ENCODE data around the gene HYI.
"Not testable (repeated sequence)": the region's sequence is repeated elsewhere in the genome, so short reads cannot be mapped to it uniquely, and the experiment has no call there.

Gene HYI

GRCh38 chr1:43488165-43488564 lies 34.4 kb upstream of the HYI start:
- no peak for TF ChIP-seq CTCF (IDR thresholded peaks at IDR 0.05; ENCODE audit: insufficient read depth, low read depth, low read length, missing control alignments)
- H3K4me3 ChIP-seq (ENCODE audit: low read depth, low read length): no peak overlapping the region
- no peak for DNase-seq (ENCODE audit: low read depth)

GRCh38 chr1:43484367-43484766 lies 30.6 kb upstream of the HYI start:
- TF ChIP-seq CTCF (IDR thresholded peaks at IDR 0.05; ENCODE audit: insufficient read depth, low read depth, low read length, missing control alignments): no peak
- DNase-seq (ENCODE audit: low read depth): no peak
- no peak overlapping the region for H3K4me3 ChIP-seq (ENCODE audit: low read depth, low read length)

- DNase-seq (ENCODE audit: low read depth): no peak
- no peak for TF ChIP-seq CTCF (IDR thresholded peaks at IDR 0.05; ENCODE audit: insufficient read depth, low read depth, low read length, missing control alignments)
- H3K4me3 ChIP-seq (ENCODE audit: low read depth, low read length): no peak overlapping the region
Observed at GRCh38 chr1:43482215-43482614, 28.5 kb upstream of the HYI start.

- TF ChIP-seq CTCF (IDR thresholded peaks at IDR 0.05; ENCODE audit: insufficient read depth, low read depth, low read length, missing control alignments): no peak
- H3K4me3 ChIP-seq (ENCODE audit: low read depth, low read length): no peak overlapping the region
- DNase-seq (ENCODE audit: low read depth): no peak
Observed at GRCh38 chr1:43481491-43481890, 27.8 kb upstream of the HYI start.

- no peak for DNase-seq (ENCODE audit: low read depth)
- H3K4me3 ChIP-seq (ENCODE audit: low read depth, low read length): no peak overlapping the region
- no peak for TF ChIP-seq CTCF (IDR thresholded peaks at IDR 0.05; ENCODE audit: insufficient read depth, low read depth, low read length, missing control alignments)
Observed at GRCh38 chr1:43479414-43479813, 25.7 kb upstream of the HYI start.

- no peak for DNase-seq (ENCODE audit: low read depth)
- TF ChIP-seq CTCF (IDR thresholded peaks at IDR 0.05; ENCODE audit: insufficient read depth, low read depth, low read length, missing control alignments): no peak
- no peak overlapping the region for H3K4me3 ChIP-seq (ENCODE audit: low read depth, low read length)
Observed at GRCh38 chr1:43477716-43478115, 24.0 kb upstream of the HYI start.

- not testable (repeated sequence) for DNase-seq (ENCODE audit: low read depth); H3K4me3 ChIP-seq (ENCODE audit: low read depth, low read length)
Observed at GRCh38 chr1:43475611-43476401, 22.1 kb upstream of the HYI start.
